ENCODE measurements around the gene DEFB132. TPM values are rescaled to one million over a fixed set of nuclear protein-coding genes. Genes with fewer than 3 reads are reported as not detected.

DEFB132 gene
- total RNA-seq, 1 donor from 2014 or later = not detected

DNA sequence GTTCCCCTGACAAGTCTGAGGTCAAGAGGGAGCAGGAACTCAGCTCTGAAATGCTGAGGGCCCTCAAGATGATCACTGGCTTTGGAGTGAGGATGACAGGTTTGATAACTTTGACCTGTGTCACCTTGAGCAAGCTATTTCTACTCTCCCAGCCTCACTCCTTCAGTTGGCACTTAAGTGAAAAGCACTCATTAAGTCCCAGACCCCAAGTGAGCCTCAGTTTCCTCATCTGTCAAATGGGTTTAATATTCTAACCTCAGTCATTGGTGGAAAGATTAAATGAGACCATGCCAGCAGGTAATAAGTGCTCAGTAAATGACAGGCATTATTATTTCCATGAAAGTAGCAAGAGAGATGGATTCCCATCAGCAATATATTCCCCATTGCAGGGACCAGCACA is 14.0 kb downstream of the DEFB132 start:
- H3K27ac Mint-ChIP-seq (ENCODE audit: unreplicated experiment) = no peak overlapping the region
- H3K4me3 Mint-ChIP-seq (ENCODE audit: unreplicated experiment) = no peak overlapping the region
- H3K4me1 Mint-ChIP-seq (ENCODE audit: low read depth, unreplicated experiment) = no peaks in the 10 kb centered on the region
- peaks cover 7% of the 10 kb centered on the region for H3K9me3 Mint-ChIP-seq (ENCODE audit: unreplicated experiment)
- peaks cover 8% of the 10 kb centered on the region for H3K36me3 Mint-ChIP-seq (ENCODE audit: unreplicated experiment)
- TF ChIP-seq, protein P1, sequence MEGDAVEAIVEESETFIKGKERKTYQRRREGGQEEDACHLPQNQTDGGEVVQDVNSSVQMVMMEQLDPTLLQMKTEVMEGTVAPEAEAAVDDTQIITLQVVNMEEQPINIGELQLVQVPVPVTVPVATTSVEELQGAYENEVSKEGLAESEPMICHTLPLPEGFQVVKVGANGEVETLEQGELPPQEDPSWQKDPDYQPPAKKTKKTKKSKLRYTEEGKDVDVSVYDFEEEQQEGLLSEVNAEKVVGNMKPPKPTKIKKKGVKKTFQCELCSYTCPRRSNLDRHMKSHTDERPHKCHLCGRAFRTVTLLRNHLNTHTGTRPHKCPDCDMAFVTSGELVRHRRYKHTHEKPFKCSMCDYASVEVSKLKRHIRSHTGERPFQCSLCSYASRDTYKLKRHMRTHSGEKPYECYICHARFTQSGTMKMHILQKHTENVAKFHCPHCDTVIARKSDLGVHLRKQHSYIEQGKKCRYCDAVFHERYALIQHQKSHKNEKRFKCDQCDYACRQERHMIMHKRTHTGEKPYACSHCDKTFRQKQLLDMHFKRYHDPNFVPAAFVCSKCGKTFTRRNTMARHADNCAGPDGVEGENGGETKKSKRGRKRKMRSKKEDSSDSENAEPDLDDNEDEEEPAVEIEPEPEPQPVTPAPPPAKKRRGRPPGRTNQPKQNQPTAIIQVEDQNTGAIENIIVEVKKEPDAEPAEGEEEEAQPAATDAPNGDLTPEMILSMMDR (IDR thresholded peaks at IDR 0.05; ENCODE audit: partially characterized antibody, unreplicated experiment) = no peak
- no peak for DNase-seq
- H3K27me3 Mint-ChIP-seq (ENCODE audit: unreplicated experiment) = peaks cover 7% of the 10 kb centered on the region

DNA sequence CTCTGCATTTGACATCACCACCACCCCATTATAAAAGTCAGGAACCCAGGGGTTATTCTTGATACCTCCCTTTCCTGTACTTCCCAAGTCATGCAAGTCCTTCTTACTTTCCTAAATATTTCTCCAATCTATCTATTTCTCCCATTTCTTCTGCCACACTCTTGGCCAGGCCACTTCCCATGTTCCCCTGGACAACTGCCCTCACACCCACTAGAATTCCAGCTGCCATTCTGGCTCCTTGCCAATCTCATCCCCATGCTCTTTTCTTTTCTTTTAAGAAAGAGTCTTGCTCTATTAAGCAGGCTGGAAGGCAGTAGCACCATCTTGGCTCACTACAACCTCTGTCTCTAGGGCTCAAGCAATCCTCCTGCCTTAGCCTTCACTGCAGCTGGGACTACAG is 15.2 kb downstream of the DEFB132 start:
- peaks cover 8% of the 10 kb centered on the region for H3K36me3 Mint-ChIP-seq (ENCODE audit: unreplicated experiment)
- H3K27ac Mint-ChIP-seq (ENCODE audit: unreplicated experiment) = no peak overlapping the region
- TF ChIP-seq, protein P1 (IDR thresholded peaks at IDR 0.05; ENCODE audit: partially characterized antibody, unreplicated experiment) = no peak
- H3K4me3 Mint-ChIP-seq (ENCODE audit: unreplicated experiment) = no peak overlapping the region
- DNase-seq = no peak
- H3K27me3 Mint-ChIP-seq (ENCODE audit: unreplicated experiment) = peaks cover 7% of the 10 kb centered on the region
- no peaks in the 10 kb centered on the region for H3K4me1 Mint-ChIP-seq (ENCODE audit: low read depth, unreplicated experiment)
- H3K9me3 Mint-ChIP-seq (ENCODE audit: unreplicated experiment) = peaks cover 5% of the 10 kb centered on the region

DNA sequence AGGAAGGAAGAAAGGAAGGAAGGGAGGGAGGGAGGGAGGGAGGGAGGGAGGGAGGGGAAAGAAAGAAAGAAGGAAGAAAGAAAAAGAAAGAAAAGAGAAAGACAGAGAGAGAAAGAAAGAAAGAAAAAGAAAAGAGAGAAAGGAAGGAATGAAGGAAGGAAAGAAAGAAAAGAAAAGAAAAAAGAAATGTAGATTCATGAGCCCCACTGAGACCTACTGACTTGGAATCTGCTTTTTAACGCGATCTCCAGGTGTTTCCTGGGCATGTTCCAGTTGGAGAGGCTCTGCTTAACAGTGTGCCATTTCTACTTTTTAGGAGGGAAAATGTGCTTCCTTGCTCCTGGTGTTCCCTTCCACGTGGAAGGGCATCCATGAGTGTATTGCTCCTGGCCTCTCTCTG is 16.4 kb downstream of the DEFB132 start:
- peaks cover 5% of the 10 kb centered on the region for H3K9me3 Mint-ChIP-seq (ENCODE audit: unreplicated experiment)
- peaks cover 8% of the 10 kb centered on the region for H3K36me3 Mint-ChIP-seq (ENCODE audit: unreplicated experiment)
- no peak overlapping the region for H3K4me3 Mint-ChIP-seq (ENCODE audit: unreplicated experiment)
- no peaks in the 10 kb centered on the region for H3K4me1 Mint-ChIP-seq (ENCODE audit: low read depth, unreplicated experiment)
- no peak overlapping the region for H3K27ac Mint-ChIP-seq (ENCODE audit: unreplicated experiment)
- TF ChIP-seq, protein P1 (IDR thresholded peaks at IDR 0.05; ENCODE audit: partially characterized antibody, unreplicated experiment) = no peak
- peaks cover 7% of the 10 kb centered on the region for H3K27me3 Mint-ChIP-seq (ENCODE audit: unreplicated experiment)
- DNase-seq = no peak

DNA sequence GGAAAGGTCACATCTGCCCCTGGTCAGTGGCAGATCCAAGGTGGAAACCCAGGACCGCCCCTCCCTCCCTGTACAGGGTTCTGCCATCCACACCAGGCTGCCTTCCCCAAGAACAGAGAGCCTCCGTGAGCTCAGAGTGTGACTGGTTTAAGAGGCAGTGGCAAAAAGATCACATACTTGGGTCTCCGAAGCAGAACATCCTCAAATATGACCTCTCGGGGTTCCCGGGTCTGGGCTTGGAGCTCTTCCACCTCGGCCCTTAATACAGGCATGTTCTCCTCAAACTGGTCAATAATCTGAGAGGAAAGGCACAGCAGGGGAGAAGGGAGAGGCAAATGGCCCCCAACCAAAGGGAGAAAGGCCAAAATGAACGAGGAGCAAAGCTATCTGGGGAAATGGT is 18.3 kb downstream of the DEFB132 start:
- peaks cover 4% of the 10 kb centered on the region for H3K9me3 Mint-ChIP-seq (ENCODE audit: unreplicated experiment)

More for the DNA sequence above, 18.3 kb downstream of the DEFB132 start:
- Mint-ChIP-seq H3K27me3 (ENCODE audit: unreplicated experiment) (peaks cover 6% of the 10 kb centered on the region), H3K4me3 (ENCODE audit: unreplicated experiment) (no peak overlapping the region), H3K36me3 (ENCODE audit: unreplicated experiment) (peaks cover 12% of the 10 kb centered on the region), H3K4me1 (ENCODE audit: low read depth, unreplicated experiment) (no peaks in the 10 kb centered on the region), H3K27ac (ENCODE audit: unreplicated experiment) (no peak overlapping the region)
- DNase-seq = no peak
- TF ChIP-seq, protein P1 (IDR thresholded peaks at IDR 0.05; ENCODE audit: partially characterized antibody, unreplicated experiment) = no peak

Data from glutamatergic neuron (in vitro differentiated cells).